ENCODE results near the gene TMEM45A.

- TF ChIP-seq EZH2 (IDR thresholded peaks at IDR 0.05; ENCODE audit: insufficient read depth, poor library complexity, severe bottlenecking) (no peak), EZH2phosphoT487 (IDR thresholded peaks at IDR 0.05; ENCODE audit: insufficient read depth, low read depth) (no peak)
These were observed 23.7 kb upstream of the TMEM45A start for GRCh38 chr3:100468676-100469075.
